Upper lobe of left lung (tissue), 4 donors: ENCODE measurements around the gene NUDT2.

Experiments used
- POLR2AphosphoS5 ChIP-seq, 2 donors: sonication (generic); formaldehyde crosslinking; IDR thresholded peaks; one replicate each; pipeline ENCODE4 v1.5.1; 2017; ENCODE audit warnings: antibody characterized with exemption in 2 of 2
- TF ChIP-seq, protein P1 (sequence below), 6 experiments: fragments of 450-650 bp in 4 of 6; fragments of 200-600 bp in 2 of 6; sonication (generic) in 2 of 6; IDR thresholded peaks; one replicate each; pipeline ENCODE4 v1.5.1; 2016 to 2019; ENCODE audit warnings: antibody characterized with exemption in 6 of 6

DNA sequence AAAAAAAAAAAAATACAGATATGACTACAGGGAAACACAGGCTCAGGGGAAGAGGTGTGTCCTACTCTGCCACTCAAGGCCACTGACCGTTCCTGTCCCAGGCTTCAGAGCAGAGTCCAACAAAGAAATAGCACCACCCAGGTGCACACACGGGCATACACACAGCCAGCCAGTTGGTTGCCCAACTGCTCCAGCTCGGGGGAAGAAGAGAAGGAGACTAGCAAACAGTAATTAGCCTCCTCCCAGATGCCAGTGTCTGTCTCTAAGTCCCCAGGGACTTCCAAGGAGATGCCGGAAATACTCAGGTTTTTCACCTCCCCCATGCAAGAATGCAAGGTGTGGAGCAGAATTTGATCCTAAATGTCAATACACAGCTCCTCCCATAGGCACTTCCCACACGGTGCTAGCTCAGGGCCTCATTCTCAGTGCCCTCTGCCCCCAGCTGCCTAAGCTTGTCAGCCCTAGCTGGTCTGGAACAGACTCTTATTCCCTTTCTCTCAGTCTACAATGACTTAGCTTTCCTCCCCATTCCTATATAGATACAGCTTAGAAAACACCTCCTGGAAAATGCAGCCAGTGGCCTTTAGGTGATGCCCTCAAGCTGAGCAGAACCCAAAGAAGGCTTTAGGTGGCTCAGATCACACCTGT is 45.7 kb downstream of the NUDT2 start:
- TF ChIP-seq, protein P1, sequence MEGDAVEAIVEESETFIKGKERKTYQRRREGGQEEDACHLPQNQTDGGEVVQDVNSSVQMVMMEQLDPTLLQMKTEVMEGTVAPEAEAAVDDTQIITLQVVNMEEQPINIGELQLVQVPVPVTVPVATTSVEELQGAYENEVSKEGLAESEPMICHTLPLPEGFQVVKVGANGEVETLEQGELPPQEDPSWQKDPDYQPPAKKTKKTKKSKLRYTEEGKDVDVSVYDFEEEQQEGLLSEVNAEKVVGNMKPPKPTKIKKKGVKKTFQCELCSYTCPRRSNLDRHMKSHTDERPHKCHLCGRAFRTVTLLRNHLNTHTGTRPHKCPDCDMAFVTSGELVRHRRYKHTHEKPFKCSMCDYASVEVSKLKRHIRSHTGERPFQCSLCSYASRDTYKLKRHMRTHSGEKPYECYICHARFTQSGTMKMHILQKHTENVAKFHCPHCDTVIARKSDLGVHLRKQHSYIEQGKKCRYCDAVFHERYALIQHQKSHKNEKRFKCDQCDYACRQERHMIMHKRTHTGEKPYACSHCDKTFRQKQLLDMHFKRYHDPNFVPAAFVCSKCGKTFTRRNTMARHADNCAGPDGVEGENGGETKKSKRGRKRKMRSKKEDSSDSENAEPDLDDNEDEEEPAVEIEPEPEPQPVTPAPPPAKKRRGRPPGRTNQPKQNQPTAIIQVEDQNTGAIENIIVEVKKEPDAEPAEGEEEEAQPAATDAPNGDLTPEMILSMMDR (IDR thresholded peaks at IDR 0.05) = no peak
- no peak for TF ChIP-seq POLR2AphosphoS5 (IDR thresholded peaks at IDR 0.05)
